Kidney (tissue), 14 donors: ENCODE measurements around the gene SATB1. TPM values are rescaled to one million over a fixed set of nuclear protein-coding genes. Genes with fewer than 3 reads are reported as not detected.

Experiments used
- DNase-seq, 5 donors: peaks; one replicate each; pipeline ENCODE4 v3.0.0-alpha.2; 2013 to 2020
- FAIRE-seq: peaks from 2 replicates; lab custom pipeline; 2012; peaks lifted over from hg19 to GRCh38; lab: Jason Lieb, UNC
- H3K27ac ChIP-seq, 2 donors: one replicate each; pipeline ENCODE4 v1.7.0; 2013; ENCODE audit warnings: low read depth in 2 of 2, low read length in 2 of 2, inconsistent platforms in 1 of 2
- H3K27me3 ChIP-seq: one replicate; pipeline ENCODE4 v1.7.1; 2013; ENCODE audit warnings: low read length, inconsistent platforms; ENCODE audit not compliant: control insufficient read depth, insufficient read depth
- H3K36me3 ChIP-seq, 3 donors: one replicate each; pipeline versions ENCODE4 v1.7.0 to v1.7.1; 2013; ENCODE audit warnings: low read length in 3 of 3, control low read depth in 1 of 3, inconsistent platforms in 1 of 3; ENCODE audit not compliant: insufficient read depth in 3 of 3, control insufficient read depth in 2 of 3
- H3K4me1 ChIP-seq, 3 donors: one replicate each; pipeline versions ENCODE4 v1.7.0 to v1.7.1; 2013; ENCODE audit warnings: low read length in 3 of 3, inconsistent platforms in 1 of 3, low read depth in 1 of 3; ENCODE audit not compliant: control insufficient read depth in 2 of 3, insufficient read depth in 2 of 3
- H3K4me3 ChIP-seq, 3 donors: one replicate each; pipeline versions ENCODE4 v1.7.0 to v1.8.1; 2013; ENCODE audit warnings: low read length in 3 of 3, control low read depth in 1 of 3, inconsistent platforms in 1 of 3
- H3K9ac ChIP-seq, 3 donors: one replicate each; pipeline versions ENCODE4 v1.7.0 to v1.7.1; 2013; ENCODE audit warnings: low read length in 3 of 3, control low read depth in 1 of 3, inconsistent platforms in 1 of 3
- H3K9me3 ChIP-seq, 3 donors: one replicate each; pipeline versions ENCODE4 v1.7.0 to v1.7.1; 2013; ENCODE audit warnings: low read length in 3 of 3, control low read depth in 1 of 3, inconsistent platforms in 1 of 3; ENCODE audit not compliant: control insufficient read depth in 2 of 3, insufficient read depth in 1 of 3
- CTCF ChIP-seq: IDR thresholded peaks from 3 replicates; pipeline ENCODE4 v1.5.1; 2012; ENCODE audit warnings: mild to moderate bottlenecking, moderate library complexity, borderline replicate concordance; ENCODE audit not compliant: insufficient read depth; ENCODE audit errors: extremely low read depth
- intact Hi-C: fragments of 100-400 bp; cut with DNase I; formaldehyde crosslinking; loops from one replicate; pipeline ENCODE4 v1.11.1; 2022
- polyA plus RNA-seq: library from polyadenylated mRNA; stranded (reverse); fragments of 350-450 nt; fragmentation: Illumina TruSeq; extraction: RNeasy Lipid Tissue Mini Kit (QIAGEN cat#74804); gene quantifications from one replicate; pipeline ENCODE4 v1.2.3, GENCODE V29; 2014; ENCODE audit warnings: low read depth, low replicate concordance; ENCODE audit not compliant: insufficient read depth
- total RNA-seq: library from RNA; stranded (reverse); fragmentation: NEBNext Ultra II Directional; extraction: Animal tissue kit (Norgen Biotek cat#: 25700); gene quantifications from one replicate; pipeline ENCODE4 v1.2.1, GENCODE V29; 2021
- donor health status: control.
- donor health status: control.
- donor health status: control.
- donor health status: control.
- donor health status: control.
- donor health status: DM: yes; HTN: yes; CAD: no.
- donor health status: Normal renal cell carcinoma (clear cell type).

SATB1 gene
- total and polyA plus RNA-seq, 2 donors from 2014 or later, result 6.2 to 22.2 TPM

DNA sequence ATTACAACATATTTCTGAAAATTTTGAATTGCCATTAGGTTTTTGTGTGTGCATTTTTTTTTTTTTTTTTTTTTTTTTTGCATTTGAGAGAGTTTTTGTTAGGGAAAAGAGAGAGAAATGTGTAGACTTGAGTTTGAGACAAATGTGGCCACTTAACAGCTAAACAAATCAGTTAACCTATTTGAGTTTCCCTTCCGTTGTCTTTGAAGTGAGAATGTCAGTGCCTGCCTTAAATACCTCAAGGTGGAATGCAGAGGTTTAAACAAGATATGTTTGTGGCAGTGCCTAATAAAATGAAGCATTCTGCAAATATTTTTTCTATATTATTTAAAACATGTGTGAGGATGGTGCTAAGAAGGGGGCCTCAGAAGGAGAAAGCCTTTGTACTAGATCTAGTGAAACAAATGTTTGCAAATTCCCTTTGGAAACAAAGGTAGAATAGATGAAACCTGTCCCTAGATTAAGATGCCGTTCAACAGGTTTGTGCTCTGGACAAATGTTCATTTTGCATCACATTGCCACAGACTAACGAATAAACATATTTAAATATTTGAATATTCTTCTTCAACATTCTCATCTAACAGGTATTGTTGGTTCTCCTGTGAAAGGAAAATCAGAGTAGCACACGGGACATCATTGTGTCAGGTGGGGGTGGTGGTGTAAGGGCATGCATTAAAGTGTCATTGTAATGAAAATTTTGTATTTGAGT, 80.7 kb downstream of the SATB1 start:
- Histone ChIP-seq H3K36me3 (peaks cover 0 to 10% (median 4%) of the 10 kb centered on the region in 3 donors), H3K9me3 (no peaks in the 10 kb centered on the region), H3K27me3 (no peaks in the 10 kb centered on the region), H3K4me3 (no peak overlapping the region), H3K27ac (no peak overlapping the region), H3K4me1 (no peaks in the 10 kb centered on the region), H3K9ac (no peak overlapping the region)
- no peak for FAIRE-seq
- DNase-seq, result no peak
- intact Hi-C loops, result no loop called here
- TF ChIP-seq CTCF, result no peak

DNA sequence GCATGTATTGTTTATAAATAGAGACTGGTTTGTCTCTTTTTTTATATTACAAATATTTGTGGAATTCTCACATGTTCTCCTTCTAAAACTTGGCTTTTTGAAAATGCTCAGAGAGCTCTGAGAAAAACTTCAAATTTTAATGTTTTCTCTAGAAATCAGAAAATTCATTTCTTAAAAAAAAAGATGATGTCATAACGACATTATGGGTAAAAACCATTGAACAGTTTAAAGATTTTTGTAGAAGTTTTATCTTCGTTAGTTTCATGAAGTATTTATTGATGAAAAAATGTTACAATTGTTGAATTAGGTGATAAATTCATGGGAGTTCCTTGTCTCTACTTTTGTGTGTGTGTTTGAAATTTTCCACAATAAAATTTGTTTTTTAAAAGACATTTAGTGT, 81.3 kb downstream of the SATB1 start:
- H3K27ac ChIP-seq, result no peak overlapping the region
- H3K4me3 ChIP-seq, result no peak overlapping the region
- H3K9ac ChIP-seq, result no peak overlapping the region
- FAIRE-seq, result no peak
- TF ChIP-seq CTCF, result no peak
- intact Hi-C loops, result no loop called here
- no peak for DNase-seq
- H3K4me1 ChIP-seq, result no peaks in the 10 kb centered on the region
- peaks cover 0 to 4% (median under 1%) of the 10 kb centered on the region in 3 donors for H3K36me3 ChIP-seq
- H3K9me3 ChIP-seq, result no peaks in the 10 kb centered on the region
- H3K27me3 ChIP-seq, result no peaks in the 10 kb centered on the region

GRCh38 chr3:18338827-18339514, 86.2 kb downstream of the SATB1 start:
- no peaks in the 10 kb centered on the region for H3K4me1 ChIP-seq
- H3K27ac ChIP-seq, result no peak overlapping the region
- H3K9me3 ChIP-seq, result no peaks in the 10 kb centered on the region
- H3K36me3 ChIP-seq, result no peaks in the 10 kb centered on the region
- no peaks in the 10 kb centered on the region for H3K27me3 ChIP-seq
- DNase-seq (no peak), FAIRE-seq (no peak)
- intact Hi-C loops, result no loop called here
- H3K4me3 ChIP-seq, result no peak overlapping the region
- TF ChIP-seq CTCF, result no peak
- H3K9ac ChIP-seq, result no peak overlapping the region
